Effector memory CD8-positive, alpha-beta T cell (primary cell): ENCODE data around the gene SNRPE.

Experiments
- ATAC-seq: fragments of 150-1000 bp; cut with Tn5 transposase; replicated peaks from 2 replicates; pipeline ENCODE4 v1.10.0; 2021; ENCODE audit warnings: mild to moderate bottlenecking, moderate library complexity
- DNase-seq, 3 experiments: peaks; one replicate each; pipeline ENCODE4 v3.0.0; 2021
- H3K27ac Mint-ChIP-seq, 2 donors: one replicate each; pipeline ENCODE4 v1.8.0; 2022; ENCODE audit warnings: mild to moderate bottlenecking in 2 of 2, mixed read lengths in 2 of 2, moderate library complexity in 2 of 2
- H3K27me3 Mint-ChIP-seq, 2 donors: one replicate each; pipeline ENCODE4 v1.8.0; 2022; ENCODE audit warnings: mixed read lengths in 2 of 2
- H3K36me3 Mint-ChIP-seq: one replicate; pipeline ENCODE4 v1.8.0; 2022; ENCODE audit warnings: mild to moderate bottlenecking, moderate library complexity, mixed read lengths; ENCODE audit not compliant: insufficient read depth
- H3K4me1 Mint-ChIP-seq, 2 donors: one replicate each; pipeline ENCODE4 v1.8.0; 2022; ENCODE audit warnings: low read depth in 2 of 2, mixed read lengths in 2 of 2
- H3K4me3 Mint-ChIP-seq, 2 donors: one replicate each; pipeline ENCODE4 v1.8.0; 2022; ENCODE audit warnings: mild to moderate bottlenecking in 2 of 2, mixed read lengths in 2 of 2, moderate library complexity in 2 of 2
- H3K9me3 Mint-ChIP-seq, 2 donors: one replicate each; pipeline ENCODE4 v1.8.0; 2022; ENCODE audit warnings: mixed read lengths in 2 of 2

The SNRPE gene

GRCh38 chr1:203899353-203899716 is 37.9 kb downstream of the SNRPE start:
- Mint-ChIP-seq H3K27me3 (no peaks in the 10 kb centered on the region), H3K4me1 (no peaks in the 10 kb centered on the region), H3K36me3 (peaks cover 2% of the 10 kb centered on the region), H3K4me3 (no peak overlapping the region), H3K27ac (no peak overlapping the region), H3K9me3 (no peaks in the 10 kb centered on the region)
- ATAC-seq = no peak
- no peak for DNase-seq

- Mint-ChIP-seq H3K4me3 (no peak overlapping the region), H3K36me3 (peaks cover 2% of the 10 kb centered on the region), H3K9me3 (no peaks in the 10 kb centered on the region), H3K27me3 (no peaks in the 10 kb centered on the region), H3K27ac (no peak overlapping the region), H3K4me1 (no peaks in the 10 kb centered on the region)
- ATAC-seq = no peak
- no peak for DNase-seq
These were observed 38.7 kb downstream of the SNRPE start for GRCh38 chr1:203899869-203900714.

- no peaks in the 10 kb centered on the region for H3K27me3 Mint-ChIP-seq
- no peaks in the 10 kb centered on the region for H3K9me3 Mint-ChIP-seq
- H3K27ac Mint-ChIP-seq = no peak overlapping the region
- H3K36me3 Mint-ChIP-seq = peaks cover 2% of the 10 kb centered on the region
- no peaks in the 10 kb centered on the region for H3K4me1 Mint-ChIP-seq
- ATAC-seq = no peak
- no peak for DNase-seq
- H3K4me3 Mint-ChIP-seq = no peak overlapping the region
These were observed 40.2 kb downstream of the SNRPE start for GRCh38 chr1:203901581-203901980.

- Mint-ChIP-seq H3K27me3 (no peaks in the 10 kb centered on the region), H3K36me3 (peaks cover 2% of the 10 kb centered on the region)
These were observed 43.9 kb downstream of the SNRPE start for GRCh38 chr1:203905275-203905674.

GRCh38 chr1:203906932-203907331 is 45.5 kb downstream of the SNRPE start:
- no peak for DNase-seq
- Mint-ChIP-seq H3K4me1 (no peaks in the 10 kb centered on the region), H3K36me3 (peaks cover 2% of the 10 kb centered on the region), H3K27me3 (peaks cover 3% of the 10 kb centered on the region in 2 donors), H3K27ac (no peak overlapping the region), H3K4me3 (no peak overlapping the region), H3K9me3 (no peaks in the 10 kb centered on the region)
- ATAC-seq = no peak

More at GRCh38 chr1:203905275-203905674, 43.9 kb downstream of the SNRPE start:
- H3K27ac Mint-ChIP-seq = no peak overlapping the region
- ATAC-seq (no peak), DNase-seq (no peak)
- H3K9me3 Mint-ChIP-seq = no peaks in the 10 kb centered on the region
- no peak overlapping the region for H3K4me3 Mint-ChIP-seq
- H3K4me1 Mint-ChIP-seq = no peaks in the 10 kb centered on the region

- H3K36me3 Mint-ChIP-seq = peaks cover 2% of the 10 kb centered on the region
These were observed 46.5 kb downstream of the SNRPE start for GRCh38 chr1:203907901-203908300.

GRCh38 chr1:203911806-203912205 is 50.4 kb downstream of the SNRPE start:
- Mint-ChIP-seq H3K27me3 (peaks cover 4 to 6% of the 10 kb centered on the region in 2 donors), H3K4me3 (no peak overlapping the region), H3K27ac (no peak overlapping the region), H3K9me3 (no peaks in the 10 kb centered on the region), H3K36me3 (peaks cover 2% of the 10 kb centered on the region), H3K4me1 (no peaks in the 10 kb centered on the region)
- ATAC-seq = no peak
- no peak for DNase-seq

More at GRCh38 chr1:203907901-203908300, 46.5 kb downstream of the SNRPE start:
- DNase-seq (no peak), ATAC-seq (no peak)
- peaks cover 4 to 6% of the 10 kb centered on the region in 2 donors for H3K27me3 Mint-ChIP-seq
- no peaks in the 10 kb centered on the region for H3K4me1 Mint-ChIP-seq
- no peak overlapping the region for H3K4me3 Mint-ChIP-seq
- no peaks in the 10 kb centered on the region for H3K9me3 Mint-ChIP-seq
- no peak overlapping the region for H3K27ac Mint-ChIP-seq

GRCh38 chr1:203913073-203913521 is 51.7 kb downstream of the SNRPE start:
- H3K4me1 Mint-ChIP-seq = no peaks in the 10 kb centered on the region
- peaks cover 4 to 6% of the 10 kb centered on the region in 2 donors for H3K27me3 Mint-ChIP-seq
- DNase-seq = no peak
- H3K27ac Mint-ChIP-seq = no peak overlapping the region
- H3K9me3 Mint-ChIP-seq = no peaks in the 10 kb centered on the region
- ATAC-seq = no peak
- peaks cover 2% of the 10 kb centered on the region for H3K36me3 Mint-ChIP-seq
- no peak overlapping the region for H3K4me3 Mint-ChIP-seq

GRCh38 chr1:203914292-203914691 is 52.9 kb downstream of the SNRPE start:
- H3K36me3 Mint-ChIP-seq = peaks cover 2% of the 10 kb centered on the region
- ATAC-seq = no peak
- peaks cover 4 to 6% of the 10 kb centered on the region in 2 donors for H3K27me3 Mint-ChIP-seq
- no peak for DNase-seq
- no peaks in the 10 kb centered on the region for H3K9me3 Mint-ChIP-seq
- no peaks in the 10 kb centered on the region for H3K4me1 Mint-ChIP-seq
- H3K4me3 Mint-ChIP-seq = no peak overlapping the region
- no peak overlapping the region for H3K27ac Mint-ChIP-seq

GRCh38 chr1:203915811-203916210 is 54.4 kb downstream of the SNRPE start:
- Mint-ChIP-seq H3K27ac (no peak overlapping the region), H3K4me3 (no peak overlapping the region), H3K9me3 (no peaks in the 10 kb centered on the region), H3K36me3 (no peaks in the 10 kb centered on the region), H3K27me3 (peaks cover 4 to 6% of the 10 kb centered on the region in 2 donors), H3K4me1 (no peaks in the 10 kb centered on the region)
- DNase-seq = no peak
- ATAC-seq = no peak

GRCh38 chr1:203916756-203917155 is 55.4 kb downstream of the SNRPE start:
- Mint-ChIP-seq H3K4me1 (no peaks in the 10 kb centered on the region), H3K27ac (no peak overlapping the region), H3K4me3 (no peak overlapping the region), H3K27me3 (peaks cover 4 to 5% of the 10 kb centered on the region in 2 donors), H3K9me3 (no peaks in the 10 kb centered on the region), H3K36me3 (no peaks in the 10 kb centered on the region)
- ATAC-seq (no peak), DNase-seq (no peak)
